Frontal cortex (tissue), 4 donors: ENCODE measurements around the gene RAB20. TPM values are rescaled to one million over a fixed set of nuclear protein-coding genes. Genes with fewer than 3 reads are reported as not detected.
"Not testable (repeated sequence)": the region's sequence is repeated elsewhere in the genome, so short reads cannot be mapped to it uniquely, and the experiment has no call there.

Experiments used
- DNase-seq, 2 donors: peaks; one replicate each; pipeline ENCODE4 v3.0.0; 2012; ENCODE audit warnings: low spot score in 2 of 2
- FAIRE-seq: peaks from 2 replicates; lab custom pipeline; 2012; peaks lifted over from hg19 to GRCh38; lab: Jason Lieb, UNC
- total RNA-seq: library from RNA; depleted of rRNA; stranded (reverse); fragments of >200 nt; gene quantifications from one replicate; pipeline ENCODE4 v1.2.3, GENCODE V29; 2014
- donor health status: control.
- donor health status: control.
- donor health status: control.

Gene RAB20
- total RNA-seq, 1 donor from 2014 or later = 2.0 TPM

- DNase-seq (no peak), FAIRE-seq (no peak)
These were observed 26.0 kb downstream of the RAB20 start for GRCh38 chr13:110535526-110535925.

- FAIRE-seq = no peak
- DNase-seq = no peak
These were observed 27.5 kb downstream of the RAB20 start for GRCh38 chr13:110533771-110534670.

GRCh38 chr13:110532258-110532657 lies 29.3 kb downstream of the RAB20 start:
- not testable (repeated sequence) for DNase-seq, FAIRE-seq

- FAIRE-seq = no peak
- no peak for DNase-seq
These were observed 29.8 kb downstream of the RAB20 start for GRCh38 chr13:110531671-110532083.

GRCh38 chr13:110531100-110531499 lies 30.4 kb downstream of the RAB20 start:
- FAIRE-seq (no peak), DNase-seq (no peak)

- no peak for FAIRE-seq
These were observed 31.8 kb downstream of the RAB20 start for GRCh38 chr13:110529522-110530311.

GRCh38 chr13:110528911-110529310 lies 32.6 kb downstream of the RAB20 start:
- no peak for DNase-seq
- FAIRE-seq = no peak

More at GRCh38 chr13:110529522-110530311, 31.8 kb downstream of the RAB20 start:
- DNase-seq = no peak

- no peak for DNase-seq
- FAIRE-seq = no peak
These were observed 33.2 kb downstream of the RAB20 start for GRCh38 chr13:110528371-110528770.

- DNase-seq (no peak), FAIRE-seq (no peak)
These were observed 35.9 kb downstream of the RAB20 start for GRCh38 chr13:110525328-110526319.

- FAIRE-seq (no peak), DNase-seq (no peak)
These were observed 36.8 kb downstream of the RAB20 start for GRCh38 chr13:110524541-110525257.

GRCh38 chr13:110523838-110524540 lies 37.5 kb downstream of the RAB20 start:
- FAIRE-seq (no peak), DNase-seq (no peak)

- FAIRE-seq (no peak), DNase-seq (no peak)
These were observed 38.3 kb downstream of the RAB20 start for GRCh38 chr13:110523180-110523579.

GRCh38 chr13:110522721-110523120 lies 38.8 kb downstream of the RAB20 start:
- FAIRE-seq (no peak), DNase-seq (no peak)

- FAIRE-seq (no peak), DNase-seq (no peak)
These were observed 39.6 kb downstream of the RAB20 start for GRCh38 chr13:110521946-110522345.

GRCh38 chr13:110521296-110521680 lies 40.2 kb downstream of the RAB20 start:
- FAIRE-seq = no peak
- no peak for DNase-seq

- DNase-seq (peak; percentile 41 to 69), FAIRE-seq (no peak)
These were observed 40.9 kb downstream of the RAB20 start for GRCh38 chr13:110520431-110521295.

- DNase-seq (no peak), FAIRE-seq (no peak)
These were observed 42.0 kb downstream of the RAB20 start for GRCh38 chr13:110519506-110519905.

- FAIRE-seq (no peak), DNase-seq (no peak)
These were observed 42.5 kb downstream of the RAB20 start for GRCh38 chr13:110519046-110519445.
